Measurements from ENCODE around the gene NAT8L. TPM values are rescaled to one million over a fixed set of nuclear protein-coding genes. Genes with fewer than 3 reads are reported as not detected.

The NAT8L gene
- total and polyA plus RNA-seq, 5 donors from 2014 or later: 0.02 to 0.15 TPM; not detected in 3

DNA sequence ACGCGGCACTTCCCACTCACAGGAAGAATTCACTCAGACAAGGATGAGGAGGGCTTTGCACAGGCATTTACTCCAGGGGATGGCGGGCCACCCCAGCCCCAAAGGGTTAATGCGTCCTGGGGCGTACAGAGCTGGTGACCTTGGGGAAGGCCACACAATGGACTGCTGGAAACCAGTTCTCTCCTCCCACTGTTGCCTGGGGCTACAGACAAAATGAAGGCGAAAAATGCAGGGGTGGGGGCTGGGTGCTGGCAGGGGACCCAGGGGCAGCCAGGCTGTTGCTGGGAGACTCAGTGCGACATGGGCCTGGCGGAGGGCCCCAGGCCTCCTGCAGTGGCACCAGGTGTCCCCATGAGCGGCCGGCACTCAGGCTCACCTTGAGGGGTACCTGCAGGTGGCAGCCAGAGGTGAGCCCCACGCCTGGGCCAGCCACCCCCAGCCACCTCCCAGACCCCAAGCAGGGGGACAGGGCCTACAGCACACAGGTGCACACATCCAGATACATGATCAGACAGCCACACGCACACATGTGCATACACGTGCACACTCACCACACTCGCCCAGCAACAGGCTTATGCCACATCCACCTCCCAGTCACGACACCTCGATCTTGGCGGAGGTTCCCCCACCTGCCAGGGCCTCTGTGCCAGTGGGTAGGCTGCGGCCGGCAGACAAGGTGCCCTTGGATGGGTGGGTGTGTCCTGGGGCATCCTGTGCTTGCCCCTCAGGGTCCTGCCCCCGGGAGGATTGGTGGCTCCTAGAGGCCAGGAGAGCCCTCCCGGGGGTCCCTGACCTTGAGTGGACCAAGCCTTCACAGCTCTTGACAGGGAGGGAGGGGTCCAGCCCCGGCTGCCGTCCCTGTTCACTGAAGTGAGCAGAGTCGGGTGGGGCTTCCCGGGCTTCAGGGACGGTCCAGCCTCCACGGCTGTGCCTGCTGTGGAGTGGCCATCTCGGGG is 13.1 kb downstream of the NAT8L start:
- Histone ChIP-seq H3K4me3 (ENCODE audit: low read depth, low read length) (no peak overlapping the region), H3K27ac (ENCODE audit: insufficient read depth, low read length, poor library complexity, severe bottlenecking) (no peak overlapping the region), H3K27me3 (ENCODE audit: control insufficient read depth, insufficient read depth, low read length) (no peaks in the 10 kb centered on the region), H3K9me3 (ENCODE audit: control insufficient read depth in 2 of 2, low read length in 2 of 2) (no peaks in the 10 kb centered on the region), H3K4me1 (ENCODE audit: control insufficient read depth, insufficient read depth, low read length, poor library complexity, severe bottlenecking) (no peaks in the 10 kb centered on the region), H3K36me3 (ENCODE audit: control insufficient read depth, insufficient read depth, low read length) (no peaks in the 10 kb centered on the region)
- no peaks in the 10 kb centered on the region for H3K27me3 Mint-ChIP-seq
- no peak overlapping the region for H3K4me3 Mint-ChIP-seq
- H3K36me3 Mint-ChIP-seq: no peaks in the 10 kb centered on the region
- DNase-seq (no peak), ATAC-seq (ENCODE audit: low read depth in 2 of 2) (no peak)
- H3K27ac Mint-ChIP-seq: no peak overlapping the region
- no peaks in the 10 kb centered on the region for H3K4me1 Mint-ChIP-seq
- no peaks in the 10 kb centered on the region for H3K9me3 Mint-ChIP-seq

DNA sequence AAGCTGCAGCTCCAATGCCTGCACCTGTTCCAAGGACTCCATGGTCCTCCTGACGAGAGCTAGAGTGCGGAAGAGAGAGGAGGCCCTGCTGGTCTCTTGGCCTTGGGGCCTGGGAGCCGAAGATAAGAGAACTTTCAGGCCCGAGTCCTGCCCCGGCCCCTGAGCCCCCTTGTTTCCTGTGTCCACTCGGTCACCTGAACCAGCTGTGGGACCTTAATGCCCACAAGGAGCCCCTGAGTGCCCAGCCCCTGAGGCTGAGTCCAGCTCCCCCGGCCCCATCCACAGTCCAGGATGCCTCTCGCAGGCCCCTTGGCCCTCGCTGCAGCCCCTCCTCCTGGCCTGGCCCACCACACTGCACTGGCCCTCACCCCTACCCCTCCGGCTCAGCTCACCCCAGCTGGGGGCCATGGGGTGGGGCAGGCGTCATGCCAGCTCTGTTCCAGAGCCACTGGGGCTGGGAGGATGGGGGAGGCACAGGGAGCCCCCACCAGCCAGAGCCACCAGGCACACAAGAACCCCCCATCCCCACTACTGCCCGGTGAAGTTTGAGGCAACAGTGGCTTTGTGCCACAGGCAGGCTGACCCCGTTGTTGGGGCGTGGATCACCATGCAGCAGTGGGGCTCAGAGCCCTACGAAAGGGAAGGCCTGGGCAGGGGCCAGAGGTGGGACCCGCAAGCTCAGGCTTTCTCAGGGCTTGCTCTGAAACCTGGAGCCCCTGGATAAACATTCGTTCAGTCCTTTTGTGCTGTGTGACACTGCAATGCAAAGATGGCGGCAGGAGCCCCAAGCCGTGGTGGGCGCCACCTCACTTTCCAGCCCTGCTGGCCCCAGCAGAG is 14.1 kb downstream of the NAT8L start:
- DNase-seq (no peak), ATAC-seq (ENCODE audit: low read depth in 2 of 2) (no peak)
- Mint-ChIP-seq H3K9me3 (no peaks in the 10 kb centered on the region), H3K27me3 (no peaks in the 10 kb centered on the region), H3K27ac (no peak overlapping the region), H3K36me3 (no peaks in the 10 kb centered on the region), H3K4me1 (no peaks in the 10 kb centered on the region), H3K4me3 (no peak overlapping the region)
- Histone ChIP-seq H3K4me3 (ENCODE audit: low read depth, low read length) (no peak overlapping the region), H3K36me3 (ENCODE audit: control insufficient read depth, insufficient read depth, low read length) (no peaks in the 10 kb centered on the region), H3K4me1 (ENCODE audit: control insufficient read depth, insufficient read depth, low read length, poor library complexity, severe bottlenecking) (no peaks in the 10 kb centered on the region), H3K27me3 (ENCODE audit: control insufficient read depth, insufficient read depth, low read length) (no peaks in the 10 kb centered on the region), H3K9me3 (ENCODE audit: control insufficient read depth in 2 of 2, low read length in 2 of 2) (no peaks in the 10 kb centered on the region), H3K27ac (ENCODE audit: insufficient read depth, low read length, poor library complexity, severe bottlenecking) (no peak overlapping the region)

DNA sequence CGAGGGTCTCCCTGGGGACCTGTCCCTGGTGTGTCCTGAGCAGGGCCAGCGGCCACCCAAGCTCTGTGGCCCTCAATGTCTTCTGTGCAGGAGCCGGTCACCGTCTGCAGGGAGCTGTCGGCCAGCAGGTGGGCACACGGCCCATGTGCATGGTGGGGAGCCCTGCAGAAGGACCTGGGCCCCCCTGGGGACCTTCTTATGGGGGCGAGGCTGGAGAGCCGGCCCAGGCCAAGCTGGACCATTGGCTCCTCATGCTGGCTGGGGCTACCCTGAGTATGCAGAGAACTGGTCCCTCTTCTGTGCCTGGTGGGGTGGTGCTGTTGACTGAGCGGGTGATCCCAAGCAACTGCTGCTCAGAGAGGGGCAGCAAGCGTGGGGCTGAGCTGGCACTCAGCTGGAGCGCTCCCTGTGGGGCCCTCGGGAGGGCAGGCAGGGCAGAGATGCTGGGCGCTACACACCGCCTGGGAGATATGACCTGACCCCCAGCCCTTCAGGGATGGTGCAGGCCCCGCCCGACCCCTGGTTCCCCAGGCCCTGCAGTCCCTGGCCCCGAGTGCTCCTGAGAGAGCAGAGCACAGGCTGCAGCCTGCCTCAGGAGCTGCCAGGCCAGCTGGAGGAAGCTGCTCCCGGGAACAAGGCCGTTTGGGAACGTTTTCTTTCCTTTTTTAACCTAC is 14.8 kb downstream of the NAT8L start:
- Mint-ChIP-seq H3K27ac (no peak overlapping the region), H3K4me3 (no peak overlapping the region), H3K9me3 (no peaks in the 10 kb centered on the region), H3K4me1 (no peaks in the 10 kb centered on the region), H3K36me3 (no peaks in the 10 kb centered on the region), H3K27me3 (no peaks in the 10 kb centered on the region)
- DNase-seq (no peak), ATAC-seq (ENCODE audit: low read depth in 2 of 2) (no peak)
- Histone ChIP-seq H3K4me1 (ENCODE audit: control insufficient read depth, insufficient read depth, low read length, poor library complexity, severe bottlenecking) (no peaks in the 10 kb centered on the region), H3K36me3 (ENCODE audit: control insufficient read depth, insufficient read depth, low read length) (no peaks in the 10 kb centered on the region), H3K9me3 (ENCODE audit: control insufficient read depth in 2 of 2, low read length in 2 of 2) (no peaks in the 10 kb centered on the region), H3K4me3 (ENCODE audit: low read depth, low read length) (no peak overlapping the region), H3K27ac (ENCODE audit: insufficient read depth, low read length, poor library complexity, severe bottlenecking) (no peak overlapping the region), H3K27me3 (ENCODE audit: control insufficient read depth, insufficient read depth, low read length) (no peaks in the 10 kb centered on the region)

DNA sequence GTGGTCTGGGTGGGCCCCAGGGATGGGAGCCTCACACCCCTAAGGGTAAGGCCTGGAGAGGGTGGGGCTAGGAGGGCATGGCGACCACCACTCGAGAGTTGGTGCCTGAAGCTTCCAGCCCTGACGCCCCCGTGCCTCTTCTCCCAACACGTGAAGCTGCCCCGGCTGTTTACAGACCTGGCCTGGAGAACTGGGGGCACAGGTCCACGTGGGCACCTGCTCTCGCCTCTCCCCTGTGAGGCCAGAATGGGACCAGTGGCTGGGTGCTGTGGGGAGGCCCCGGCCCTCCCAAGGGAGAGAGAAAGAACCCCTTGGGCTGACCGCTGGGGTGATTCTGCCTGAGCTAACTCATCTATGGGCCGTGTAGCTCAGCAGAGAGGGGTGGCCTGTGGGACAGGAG is 15.5 kb downstream of the NAT8L start:
- Mint-ChIP-seq H3K4me1 (no peaks in the 10 kb centered on the region), H3K36me3 (no peaks in the 10 kb centered on the region), H3K27ac (no peak overlapping the region), H3K27me3 (no peaks in the 10 kb centered on the region), H3K4me3 (no peak overlapping the region), H3K9me3 (no peaks in the 10 kb centered on the region)
- DNase-seq: no peak
- H3K9me3 ChIP-seq (ENCODE audit: control insufficient read depth in 2 of 2, low read length in 2 of 2): no peaks in the 10 kb centered on the region
- ATAC-seq (ENCODE audit: low read depth in 2 of 2): no peak
- no peak overlapping the region for H3K4me3 ChIP-seq (ENCODE audit: low read depth, low read length)
- H3K27me3 ChIP-seq (ENCODE audit: control insufficient read depth, insufficient read depth, low read length): no peaks in the 10 kb centered on the region
- H3K27ac ChIP-seq (ENCODE audit: insufficient read depth, low read length, poor library complexity, severe bottlenecking): no peak overlapping the region
- no peaks in the 10 kb centered on the region for H3K4me1 ChIP-seq (ENCODE audit: control insufficient read depth, insufficient read depth, low read length, poor library complexity, severe bottlenecking)
- no peaks in the 10 kb centered on the region for H3K36me3 ChIP-seq (ENCODE audit: control insufficient read depth, insufficient read depth, low read length)

DNA sequence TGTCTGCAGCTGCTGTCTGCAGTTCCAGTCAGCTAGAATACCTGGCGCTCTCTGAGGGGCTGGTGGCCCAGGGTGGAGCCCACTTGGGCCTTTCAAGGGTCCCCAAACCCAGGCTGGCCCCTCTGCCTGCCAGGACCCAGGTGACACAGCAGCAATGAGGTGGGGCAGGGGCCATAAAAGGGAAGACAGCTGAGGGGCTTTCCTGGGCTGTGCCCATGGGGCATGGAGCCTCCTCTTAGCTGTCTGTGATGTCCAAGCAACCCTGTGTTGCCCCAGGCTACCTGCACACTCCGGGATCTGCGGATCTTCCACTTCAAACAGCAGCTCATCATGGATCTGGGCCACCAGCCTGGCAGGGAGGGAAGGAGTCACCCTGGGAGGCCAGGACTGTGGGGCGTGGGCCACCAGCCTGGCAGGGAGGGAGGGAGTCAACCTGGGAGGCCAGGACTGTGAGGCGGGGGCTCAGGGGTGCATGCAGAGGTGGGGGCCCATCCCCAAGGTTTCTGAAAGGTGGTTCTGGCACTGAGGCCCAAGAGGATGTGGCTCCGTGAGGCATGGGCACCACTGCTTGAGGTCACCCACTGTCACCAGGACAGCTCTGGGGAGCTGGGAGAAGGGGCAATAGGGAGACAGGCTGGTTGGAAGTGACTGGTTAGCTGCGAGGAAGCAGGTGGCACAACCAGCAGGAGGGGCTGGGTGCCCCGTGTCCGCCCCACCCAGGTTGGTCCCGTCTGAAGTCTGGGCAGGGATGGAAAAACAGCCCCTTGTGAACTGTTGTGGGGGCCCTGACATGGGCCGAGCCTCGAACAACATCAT is 16.3 kb downstream of the NAT8L start:
- no peak overlapping the region for H3K4me3 ChIP-seq (ENCODE audit: low read depth, low read length)
- DNase-seq (no peak), ATAC-seq (ENCODE audit: low read depth in 2 of 2) (no peak)
- H3K27ac ChIP-seq (ENCODE audit: insufficient read depth, low read length, poor library complexity, severe bottlenecking): no peak overlapping the region
- H3K27me3 ChIP-seq (ENCODE audit: control insufficient read depth, insufficient read depth, low read length): no peaks in the 10 kb centered on the region
- H3K27ac Mint-ChIP-seq: no peak overlapping the region
- no peaks in the 10 kb centered on the region for H3K9me3 ChIP-seq (ENCODE audit: control insufficient read depth in 2 of 2, low read length in 2 of 2)
- H3K4me1 ChIP-seq (ENCODE audit: control insufficient read depth, insufficient read depth, low read length, poor library complexity, severe bottlenecking): no peaks in the 10 kb centered on the region
- no peaks in the 10 kb centered on the region for H3K9me3 Mint-ChIP-seq
- no peaks in the 10 kb centered on the region for H3K27me3 Mint-ChIP-seq
- H3K4me3 Mint-ChIP-seq: no peak overlapping the region
- no peaks in the 10 kb centered on the region for H3K36me3 Mint-ChIP-seq
- no peaks in the 10 kb centered on the region for H3K36me3 ChIP-seq (ENCODE audit: control insufficient read depth, insufficient read depth, low read length)
- no peaks in the 10 kb centered on the region for H3K4me1 Mint-ChIP-seq

DNA sequence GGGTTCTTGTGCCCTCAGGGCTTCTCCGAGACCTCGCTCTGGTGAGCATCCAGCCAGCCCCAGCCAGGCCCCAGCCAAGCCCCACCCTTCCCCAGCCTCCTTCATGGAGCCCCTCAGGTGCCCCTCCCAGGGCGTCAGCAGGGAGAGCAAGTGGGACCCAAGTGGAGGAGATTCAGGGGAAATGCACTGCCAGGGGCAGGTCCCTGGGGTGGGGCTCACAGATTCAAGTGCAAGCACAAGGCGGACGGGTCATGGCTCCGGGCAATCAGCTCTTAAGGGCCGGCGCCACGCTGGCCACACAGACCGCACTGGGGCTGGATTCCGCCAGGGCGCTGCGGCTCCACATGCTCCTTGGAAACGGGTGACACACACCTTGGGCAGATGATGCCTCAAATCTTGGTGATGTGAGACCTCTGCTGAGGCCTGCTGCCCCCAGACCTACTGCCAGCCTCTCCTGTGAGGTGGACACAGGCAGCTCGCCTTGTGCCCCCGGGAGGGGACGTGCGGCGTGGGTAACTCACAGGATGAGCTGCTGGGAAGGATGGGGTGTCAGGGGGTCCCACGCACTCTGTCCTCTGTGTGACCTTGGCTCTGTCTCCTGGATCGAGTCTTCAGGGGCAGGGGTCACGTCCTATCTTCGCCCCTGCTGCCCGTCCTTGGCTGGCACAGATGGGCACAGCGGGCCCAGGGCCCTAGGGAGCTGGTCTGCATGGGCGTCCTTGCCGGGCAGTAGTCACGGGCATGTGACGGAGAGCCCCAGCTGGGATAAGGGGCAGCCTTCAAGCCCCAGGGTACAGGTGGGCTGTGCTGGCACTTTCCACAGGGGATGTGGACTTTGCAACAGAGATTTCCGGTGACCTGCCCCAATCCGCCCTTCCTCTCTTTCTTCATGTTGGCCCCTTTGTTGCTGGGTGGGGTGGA is 17.1 kb downstream of the NAT8L start:
- Histone ChIP-seq H3K4me3 (ENCODE audit: low read depth, low read length) (no peak overlapping the region), H3K4me1 (ENCODE audit: control insufficient read depth, insufficient read depth, low read length, poor library complexity, severe bottlenecking) (no peaks in the 10 kb centered on the region), H3K9me3 (ENCODE audit: control insufficient read depth in 2 of 2, low read length in 2 of 2) (no peaks in the 10 kb centered on the region), H3K36me3 (ENCODE audit: control insufficient read depth, insufficient read depth, low read length) (no peaks in the 10 kb centered on the region), H3K27me3 (ENCODE audit: control insufficient read depth, insufficient read depth, low read length) (no peaks in the 10 kb centered on the region), H3K27ac (ENCODE audit: insufficient read depth, low read length, poor library complexity, severe bottlenecking) (no peak overlapping the region)
- H3K36me3 Mint-ChIP-seq: no peaks in the 10 kb centered on the region
- no peak for ATAC-seq (ENCODE audit: low read depth in 2 of 2)
- no peak for DNase-seq
- no peaks in the 10 kb centered on the region for H3K9me3 Mint-ChIP-seq
- no peaks in the 10 kb centered on the region for H3K4me1 Mint-ChIP-seq
- H3K27me3 Mint-ChIP-seq: peaks cover 3% of the 10 kb centered on the region
- H3K4me3 Mint-ChIP-seq: no peak overlapping the region
- no peak overlapping the region for H3K27ac Mint-ChIP-seq

Measured in CD4-positive, CD25-positive, alpha-beta regulatory T cell (primary cell).